ENCODE data around the gene SPINT3.

SPINT3 gene

DNA sequence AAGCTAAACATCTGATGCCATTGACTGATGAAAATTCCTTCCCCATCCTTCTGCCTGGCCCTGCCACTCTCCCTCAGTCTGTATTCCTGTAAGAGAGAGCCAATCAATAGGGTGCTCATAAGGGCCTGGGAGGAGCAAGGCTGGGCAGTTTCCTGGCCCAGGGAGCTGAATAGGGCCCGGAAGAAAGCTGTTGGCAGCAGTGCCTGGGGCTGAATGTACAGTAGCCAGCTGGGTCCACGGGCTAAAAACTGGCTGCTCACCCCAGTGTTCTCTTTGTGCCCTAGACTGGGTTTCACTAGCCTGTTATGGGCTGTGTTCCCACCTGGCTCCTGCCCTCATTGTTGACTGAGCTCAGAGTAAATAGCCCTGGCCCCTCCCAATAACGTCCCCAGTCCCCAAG is 47.6 kb downstream of the SPINT3 start:
- DNase-seq = no peak
- no peaks in the 10 kb centered on the region for H3K9me3 ChIP-seq (ENCODE audit: control insufficient read depth, low read length)
- no peak overlapping the region for H3K23ac ChIP-seq (ENCODE audit: low read length in 2 of 2)
- H2BK5ac ChIP-seq (ENCODE audit: low read depth, low read length, poor library complexity, severe bottlenecking) = no peak overlapping the region
- H2BK15ac ChIP-seq (ENCODE audit: low read depth, poor library complexity, severe bottlenecking) = no peak overlapping the region
- H2AFZ ChIP-seq (ENCODE audit: low read depth, low read length) = no peak overlapping the region
- no peak overlapping the region for H3K4ac ChIP-seq (ENCODE audit: low read depth in 1 of 2, low read length in 2 of 2)
- no peak overlapping the region for H2BK120ac ChIP-seq (ENCODE audit: low read depth, low read length)
- no peaks in the 10 kb centered on the region for H3K79me1 ChIP-seq (replicated peaks; ENCODE audit: low read length, poor library complexity, severe bottlenecking)
- H3K27me3 ChIP-seq (ENCODE audit: control insufficient read depth in 1 of 2, insufficient read depth in 1 of 2, low read length in 2 of 2) = peaks cover 81 to 87% of the 10 kb centered on the region in 2 experiments
- WGBS = 68% methylated on average over 3 of the region's 3 CpGs
- no peaks in the 10 kb centered on the region for H3K36me3 ChIP-seq (ENCODE audit: control insufficient read depth in 1 of 2, insufficient read depth in 2 of 2, low read depth in 1 of 2, low read length in 2 of 2)
- no peak overlapping the region for H2AK5ac ChIP-seq (ENCODE audit: low read length, severe bottlenecking)
- peaks cover 16% of the 10 kb centered on the region for H3K4me1 ChIP-seq (ENCODE audit: control insufficient read depth, insufficient read depth, low read depth, low read length)
- no peak overlapping the region for H3K27ac ChIP-seq (ENCODE audit: low read length, poor library complexity, severe bottlenecking)
- H3K9ac ChIP-seq (ENCODE audit: low read length) = no peak overlapping the region
- H4K8ac ChIP-seq (ENCODE audit: low read length) = no peak overlapping the region
- no peak overlapping the region for H3K18ac ChIP-seq (ENCODE audit: low read depth in 1 of 2, low read length in 2 of 2)
- H3K14ac ChIP-seq (ENCODE audit: low read length in 2 of 2) = no peak overlapping the region
- H2BK12ac ChIP-seq (ENCODE audit: low read length in 2 of 2) = no peak overlapping the region
- H3K4me3 ChIP-seq (ENCODE audit: insufficient read depth in 1 of 2, low read depth in 1 of 2, low read length in 2 of 2) = no peak overlapping the region
- H4K91ac ChIP-seq (ENCODE audit: low read length) = no peak overlapping the region
- no peak overlapping the region for H3K4me2 ChIP-seq (ENCODE audit: low read length, poor library complexity, severe bottlenecking)

DNA sequence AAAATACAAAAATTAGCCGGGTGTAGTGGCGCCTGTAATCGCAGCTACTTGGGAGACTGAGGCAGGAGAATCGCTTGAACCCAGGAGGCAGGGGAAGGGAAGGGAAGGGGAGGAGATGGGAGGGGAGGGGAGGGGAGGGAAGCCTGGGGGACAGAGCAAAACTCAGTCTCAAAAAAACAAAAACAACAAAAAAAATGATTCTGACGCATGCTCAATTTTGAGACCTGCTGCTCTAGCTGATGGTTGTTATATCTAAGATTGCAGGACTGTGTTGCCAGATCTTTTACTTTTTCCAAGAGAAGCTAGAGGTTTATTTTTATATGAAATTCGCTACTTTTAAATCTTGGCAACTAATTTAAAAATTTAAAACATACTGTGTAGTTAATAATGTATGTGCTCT is 48.2 kb downstream of the SPINT3 start:
- H3K9ac ChIP-seq (ENCODE audit: low read length) = no peak overlapping the region
- H3K4me2 ChIP-seq (ENCODE audit: low read length, poor library complexity, severe bottlenecking) = no peak overlapping the region
- no peak overlapping the region for H4K8ac ChIP-seq (ENCODE audit: low read length)
- no peak overlapping the region for H2AK5ac ChIP-seq (ENCODE audit: low read length, severe bottlenecking)
- no peak overlapping the region for H3K4me3 ChIP-seq (ENCODE audit: insufficient read depth in 1 of 2, low read depth in 1 of 2, low read length in 2 of 2)
- no peak overlapping the region for H2BK15ac ChIP-seq (ENCODE audit: low read depth, poor library complexity, severe bottlenecking)
- no peaks in the 10 kb centered on the region for H3K79me1 ChIP-seq (replicated peaks; ENCODE audit: low read length, poor library complexity, severe bottlenecking)
- peaks cover 16% of the 10 kb centered on the region for H3K4me1 ChIP-seq (ENCODE audit: control insufficient read depth, insufficient read depth, low read depth, low read length)
- H2AFZ ChIP-seq (ENCODE audit: low read depth, low read length) = no peak overlapping the region
- DNase-seq = no peak
- no peak overlapping the region for H3K4ac ChIP-seq (ENCODE audit: low read depth in 1 of 2, low read length in 2 of 2)
- no peak overlapping the region for H3K18ac ChIP-seq (ENCODE audit: low read depth in 1 of 2, low read length in 2 of 2)
- H3K9me3 ChIP-seq (ENCODE audit: control insufficient read depth, low read length) = no peaks in the 10 kb centered on the region
- no peak overlapping the region for H3K14ac ChIP-seq (ENCODE audit: low read length in 2 of 2)
- no peak overlapping the region for H2BK120ac ChIP-seq (ENCODE audit: low read depth, low read length)
- WGBS = 83% methylated on average over 1 of the region's 6 CpGs
- no peak overlapping the region for H3K23ac ChIP-seq (ENCODE audit: low read length in 2 of 2)
- H3K36me3 ChIP-seq (ENCODE audit: control insufficient read depth in 1 of 2, insufficient read depth in 2 of 2, low read depth in 1 of 2, low read length in 2 of 2) = no peaks in the 10 kb centered on the region
- H4K91ac ChIP-seq (ENCODE audit: low read length) = no peak overlapping the region
- peaks cover 88 to 94% of the 10 kb centered on the region in 2 experiments for H3K27me3 ChIP-seq (ENCODE audit: control insufficient read depth in 1 of 2, insufficient read depth in 1 of 2, low read length in 2 of 2)
- no peak overlapping the region for H2BK12ac ChIP-seq (ENCODE audit: low read length in 2 of 2)
- H2BK5ac ChIP-seq (ENCODE audit: low read depth, low read length, poor library complexity, severe bottlenecking) = no peak overlapping the region
- no peak overlapping the region for H3K27ac ChIP-seq (ENCODE audit: low read length, poor library complexity, severe bottlenecking)

DNA sequence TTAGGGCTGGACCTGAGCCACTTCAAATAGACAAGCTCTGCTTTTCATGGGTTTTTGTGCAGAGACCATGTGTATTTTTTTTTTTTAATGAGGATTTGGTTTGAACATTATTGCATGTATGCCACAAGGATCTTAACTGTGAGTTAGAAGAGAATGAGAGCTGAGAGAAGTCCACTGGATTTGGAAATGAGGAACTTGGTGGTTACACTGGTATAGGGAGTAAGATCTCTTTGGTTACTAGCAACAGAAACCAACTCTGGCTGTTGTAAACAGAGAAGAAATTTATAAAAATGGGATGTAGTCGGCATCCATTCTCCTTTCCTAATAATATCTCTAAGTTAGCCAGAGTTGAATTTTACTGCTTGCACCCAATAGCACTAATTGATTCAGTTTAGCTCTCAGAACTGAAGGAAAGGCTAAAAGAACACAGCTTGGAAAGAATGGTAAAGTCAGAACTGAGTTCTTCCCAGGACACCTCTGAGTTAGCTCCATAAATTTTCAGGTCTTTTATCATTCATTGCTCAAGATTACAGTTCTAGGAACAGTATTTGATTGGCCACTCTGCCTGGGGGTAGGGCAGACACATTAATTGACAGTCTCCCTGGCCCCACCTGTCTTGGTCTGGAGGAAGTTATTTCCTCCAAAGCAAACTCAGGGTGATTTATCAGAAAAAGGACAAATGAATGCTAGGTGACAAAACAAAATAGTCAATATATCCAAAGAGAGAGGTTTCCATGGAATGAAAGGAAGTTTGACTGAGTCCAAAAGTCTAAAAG is 49.7 kb downstream of the SPINT3 start:
- H3K79me1 ChIP-seq (replicated peaks; ENCODE audit: low read length, poor library complexity, severe bottlenecking) = no peaks in the 10 kb centered on the region
- no peak for DNase-seq
- no peak overlapping the region for H3K18ac ChIP-seq (ENCODE audit: low read depth in 1 of 2, low read length in 2 of 2)
- no peak overlapping the region for H3K4ac ChIP-seq (ENCODE audit: low read depth in 1 of 2, low read length in 2 of 2)
- H2AFZ ChIP-seq (ENCODE audit: low read depth, low read length) = no peak overlapping the region
- H2BK15ac ChIP-seq (ENCODE audit: low read depth, poor library complexity, severe bottlenecking) = no peak overlapping the region
- H3K9me3 ChIP-seq (ENCODE audit: control insufficient read depth, low read length) = no peaks in the 10 kb centered on the region
- no peak overlapping the region for H3K14ac ChIP-seq (ENCODE audit: low read length in 2 of 2)
- H3K4me2 ChIP-seq (ENCODE audit: low read length, poor library complexity, severe bottlenecking) = no peak overlapping the region
- WGBS = no CpG with 5 or more reads among the region's 1 CpG
- no peak overlapping the region for H3K4me3 ChIP-seq (ENCODE audit: insufficient read depth in 1 of 2, low read depth in 1 of 2, low read length in 2 of 2)
- H3K27me3 ChIP-seq (ENCODE audit: control insufficient read depth in 1 of 2, insufficient read depth in 1 of 2, low read length in 2 of 2) = peaks cover 81 to 83% of the 10 kb centered on the region in 2 experiments
- H2BK12ac ChIP-seq (ENCODE audit: low read length in 2 of 2) = no peak overlapping the region
- no peak overlapping the region for H2BK5ac ChIP-seq (ENCODE audit: low read depth, low read length, poor library complexity, severe bottlenecking)
- no peaks in the 10 kb centered on the region for H3K36me3 ChIP-seq (ENCODE audit: control insufficient read depth in 1 of 2, insufficient read depth in 2 of 2, low read depth in 1 of 2, low read length in 2 of 2)
- H2BK120ac ChIP-seq (ENCODE audit: low read depth, low read length) = no peak overlapping the region
- no peak overlapping the region for H3K23ac ChIP-seq (ENCODE audit: low read length in 2 of 2)
- H3K27ac ChIP-seq (ENCODE audit: low read length, poor library complexity, severe bottlenecking) = no peak overlapping the region
- no peak overlapping the region for H4K8ac ChIP-seq (ENCODE audit: low read length)
- no peak overlapping the region for H2AK5ac ChIP-seq (ENCODE audit: low read length, severe bottlenecking)
- H3K4me1 ChIP-seq (ENCODE audit: control insufficient read depth, insufficient read depth, low read depth, low read length) = peaks cover 14% of the 10 kb centered on the region
- H4K91ac ChIP-seq (ENCODE audit: low read length) = no peak overlapping the region
- no peak overlapping the region for H3K9ac ChIP-seq (ENCODE audit: low read length)

DNA sequence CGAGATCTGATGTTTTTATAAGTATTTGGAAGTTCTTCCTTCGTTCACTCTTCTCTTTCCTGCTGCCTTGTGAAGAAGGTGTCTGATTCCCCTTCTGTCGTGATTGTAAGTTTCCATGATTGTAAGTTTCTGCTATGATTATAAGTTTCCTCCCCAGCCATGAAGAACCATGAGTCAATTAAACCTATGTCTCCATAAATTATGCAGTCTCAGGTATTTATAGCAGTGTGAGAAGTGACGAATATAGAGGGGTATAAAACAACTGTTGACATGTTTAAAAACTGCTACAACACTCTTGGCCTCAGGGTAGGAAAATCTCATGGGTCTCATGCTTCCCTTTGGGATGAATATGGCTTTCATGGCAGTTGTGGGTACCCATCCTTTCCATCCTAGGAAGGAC is 51.7 kb downstream of the SPINT3 start:
- Histone ChIP-seq H3K4me3 (ENCODE audit: insufficient read depth in 1 of 2, low read depth in 1 of 2, low read length in 2 of 2) (no peak overlapping the region), H2AFZ (ENCODE audit: low read depth, low read length) (no peak overlapping the region), H3K4me1 (ENCODE audit: control insufficient read depth, insufficient read depth, low read depth, low read length) (no peaks in the 10 kb centered on the region), H3K36me3 (ENCODE audit: control insufficient read depth in 1 of 2, insufficient read depth in 2 of 2, low read depth in 1 of 2, low read length in 2 of 2) (no peaks in the 10 kb centered on the region), H3K9me3 (ENCODE audit: control insufficient read depth, low read length) (no peaks in the 10 kb centered on the region), H4K8ac (ENCODE audit: low read length) (no peak overlapping the region), H3K4me2 (ENCODE audit: low read length, poor library complexity, severe bottlenecking) (no peak overlapping the region), H3K4ac (ENCODE audit: low read depth in 1 of 2, low read length in 2 of 2) (no peak overlapping the region), H3K27me3 (ENCODE audit: control insufficient read depth in 1 of 2, insufficient read depth in 1 of 2, low read length in 2 of 2) (peaks cover 62 to 67% of the 10 kb centered on the region in 2 experiments), H2BK120ac (ENCODE audit: low read depth, low read length) (no peak overlapping the region), H2BK12ac (ENCODE audit: low read length in 2 of 2) (no peak overlapping the region), H3K27ac (ENCODE audit: low read length, poor library complexity, severe bottlenecking) (no peak overlapping the region), H4K91ac (ENCODE audit: low read length) (no peak overlapping the region), H3K9ac (ENCODE audit: low read length) (no peak overlapping the region), H3K79me1 (replicated peaks; ENCODE audit: low read length, poor library complexity, severe bottlenecking) (no peaks in the 10 kb centered on the region), H3K14ac (ENCODE audit: low read length in 2 of 2) (no peak overlapping the region), H3K23ac (ENCODE audit: low read length in 2 of 2) (no peak overlapping the region), H2BK5ac (ENCODE audit: low read depth, low read length, poor library complexity, severe bottlenecking) (no peak overlapping the region), H2BK15ac (ENCODE audit: low read depth, poor library complexity, severe bottlenecking) (no peak overlapping the region), H2AK5ac (ENCODE audit: low read length, severe bottlenecking) (no peak overlapping the region), H3K18ac (ENCODE audit: low read depth in 1 of 2, low read length in 2 of 2) (no peak overlapping the region)
- WGBS = 85% methylated on average over 3 of the region's 4 CpGs
- DNase-seq = no peak
